Neural progenitor cell (in vitro differentiated cells): Measurements from ENCODE around the gene RAI1. TPM values are rescaled to one million over a fixed set of nuclear protein-coding genes. Genes with fewer than 3 reads are reported as not detected.

Source experiments
- DNase-seq: peaks from one replicate; pipeline ENCODE4 v3.0.0-alpha.2; 2016; ENCODE audit warnings: low spot score
- H2AFZ ChIP-seq: fragments of 200-600 bp; sonication (generic); replicated peaks from 2 replicates; pipeline ENCODE4 v1.6.1; 2016; ENCODE audit warnings: antibody characterized with exemption
- H3F3A ChIP-seq: fragments of 200-600 bp; sonication (generic); 2 replicates; pipeline ENCODE4 v1.6.1; 2016; ENCODE audit warnings: antibody characterized with exemption, low read depth
- H3K27ac ChIP-seq: fragments of 200-600 bp; sonication (generic); 2 replicates; pipeline ENCODE4 v1.5.1; 2016; ENCODE audit warnings: mild to moderate bottlenecking
- H3K27me3 ChIP-seq: fragments of 200-600 bp; sonication (generic); 2 replicates; pipeline ENCODE4 v1.6.1; 2016; ENCODE audit warnings: mild to moderate bottlenecking, moderate library complexity
- H3K36me3 ChIP-seq: fragments of 200-600 bp; sonication (generic); 2 replicates; pipeline ENCODE4 v1.5.1; 2016
- H3K4me1 ChIP-seq: fragments of 200-600 bp; sonication (generic); 2 replicates; pipeline ENCODE4 v1.6.1; 2016; ENCODE audit warnings: mixed run types
- H3K4me2 ChIP-seq: fragments of 200-600 bp; sonication (generic); 2 replicates; pipeline ENCODE4 v1.6.1; 2016
- H3K4me3 ChIP-seq: fragments of 200-600 bp; sonication (generic); 2 replicates; pipeline ENCODE4 v1.5.1; 2016
- H3K79me2 ChIP-seq: fragments of 200-600 bp; sonication (generic); 2 replicates; pipeline ENCODE4 v1.6.1; 2016; ENCODE audit warnings: low read depth
- H3K9ac ChIP-seq: fragments of 200-600 bp; sonication (generic); 2 replicates; pipeline ENCODE4 v1.6.1; 2016
- H3K9me3 ChIP-seq: fragments of 200-600 bp; sonication (generic); 2 replicates; pipeline ENCODE4 v1.5.1; 2016; ENCODE audit warnings: low read depth
- H4K20me1 ChIP-seq: fragments of 200-600 bp; sonication (generic); 2 replicates; pipeline ENCODE4 v1.6.1; 2016; ENCODE audit warnings: low read depth
- H3K27ac Mint-ChIP-seq: 3 replicates; pipeline ENCODE4 v1.8.0; 2021; ENCODE audit warnings: mixed read lengths
- H3K27me3 Mint-ChIP-seq: 2 replicates; pipeline ENCODE4 v1.8.0; 2022; ENCODE audit warnings: low read depth, mild to moderate bottlenecking, inconsistent platforms, moderate library complexity, mixed read lengths; ENCODE audit not compliant: insufficient read depth
- H3K36me3 Mint-ChIP-seq: 3 replicates; pipeline ENCODE4 v1.8.0; 2021; ENCODE audit warnings: mixed read lengths
- H3K4me1 Mint-ChIP-seq: 3 replicates; pipeline ENCODE4 v1.8.0; 2021; ENCODE audit warnings: mixed read lengths
- H3K4me3 Mint-ChIP-seq: 3 replicates; pipeline ENCODE4 v1.8.0; 2021; ENCODE audit warnings: mild to moderate bottlenecking, moderate library complexity, mixed read lengths
- H3K9me3 Mint-ChIP-seq: 3 replicates; pipeline ENCODE4 v1.8.0; 2020; ENCODE audit warnings: mixed read lengths
- EZH2 ChIP-seq: fragments of 200-600 bp; sonication (generic); IDR thresholded peaks from 2 replicates; pipeline ENCODE4 v1.6.1; 2017; ENCODE audit warnings: antibody characterized with exemption, mild to moderate bottlenecking, moderate library complexity
- EZH2phosphoT487 ChIP-seq: fragments of 200-600 bp; sonication (generic); IDR thresholded peaks from 2 replicates; pipeline ENCODE4 v1.6.1; 2017; ENCODE audit warnings: antibody characterized with exemption
- total RNA-seq: library from RNA; depleted of rRNA; stranded (reverse); fragments of >200 nt; gene quantifications from 2 replicates; pipeline ENCODE4 v1.2.3, GENCODE V29; 2015; ENCODE audit warnings: low replicate concordance
- TF ChIP-seq, protein P1 (sequence below): fragments of 200-600 bp; sonication (generic); IDR thresholded peaks from 2 replicates; pipeline ENCODE4 v1.5.1; 2017; ENCODE audit warnings: antibody characterized with exemption, mild to moderate bottlenecking

RAI1 gene
- total RNA-seq, 1 donor from 2014 or later: 27.4 TPM

DNA sequence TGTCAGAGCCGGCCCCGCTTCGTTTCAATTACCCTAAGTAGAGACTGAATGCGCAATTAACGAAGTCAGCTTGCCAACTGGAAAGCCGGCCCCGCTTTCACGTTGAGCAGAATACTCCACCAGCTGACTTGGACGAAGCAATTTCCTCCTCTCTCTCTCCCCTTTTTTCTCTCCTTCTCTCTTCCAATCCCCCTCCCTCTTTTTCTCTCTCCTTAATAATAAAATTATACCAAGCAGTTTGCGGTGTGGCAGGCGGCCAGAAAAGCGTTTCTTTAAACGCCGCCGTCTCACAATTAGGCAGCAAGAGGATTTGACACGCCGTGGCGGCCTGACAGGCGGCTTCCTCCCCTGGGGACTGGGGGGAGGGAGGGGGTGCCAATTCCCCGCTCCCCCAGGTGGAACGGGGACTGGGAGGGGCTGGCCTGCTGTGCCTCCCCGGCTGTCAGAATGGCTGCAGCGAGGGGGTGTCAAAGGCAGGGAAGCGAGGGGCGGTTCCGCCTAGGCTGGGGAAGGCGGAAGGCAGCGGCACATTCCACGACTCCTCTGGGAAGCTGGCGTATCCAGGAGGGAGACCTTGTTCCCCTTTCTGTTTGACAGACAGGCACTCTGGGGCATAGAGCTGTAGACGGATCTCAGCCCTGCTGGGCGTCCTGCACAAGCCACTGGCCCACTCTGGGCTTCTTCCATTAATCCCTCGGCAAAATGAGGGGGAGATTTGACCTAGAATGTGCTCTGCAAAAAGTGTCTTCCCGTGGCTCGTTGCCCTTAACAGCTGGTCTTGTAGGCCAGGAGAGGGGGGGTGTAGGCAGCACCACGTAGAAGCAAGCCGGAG, 102.8 kb downstream of the RAI1 start:
- no peak overlapping the region for H2AFZ ChIP-seq
- peak overlapping the region; percentile 89 for H3K27ac Mint-ChIP-seq
- no peak overlapping the region for H3K9ac ChIP-seq
- no peaks in the 10 kb centered on the region for H3K9me3 ChIP-seq
- peak overlapping the region; percentile 87 for H3K4me3 Mint-ChIP-seq
- no peaks in the 10 kb centered on the region for H3K36me3 Mint-ChIP-seq
- TF ChIP-seq EZH2phosphoT487 (no peak), EZH2 (no peak)
- TF ChIP-seq, protein P1, sequence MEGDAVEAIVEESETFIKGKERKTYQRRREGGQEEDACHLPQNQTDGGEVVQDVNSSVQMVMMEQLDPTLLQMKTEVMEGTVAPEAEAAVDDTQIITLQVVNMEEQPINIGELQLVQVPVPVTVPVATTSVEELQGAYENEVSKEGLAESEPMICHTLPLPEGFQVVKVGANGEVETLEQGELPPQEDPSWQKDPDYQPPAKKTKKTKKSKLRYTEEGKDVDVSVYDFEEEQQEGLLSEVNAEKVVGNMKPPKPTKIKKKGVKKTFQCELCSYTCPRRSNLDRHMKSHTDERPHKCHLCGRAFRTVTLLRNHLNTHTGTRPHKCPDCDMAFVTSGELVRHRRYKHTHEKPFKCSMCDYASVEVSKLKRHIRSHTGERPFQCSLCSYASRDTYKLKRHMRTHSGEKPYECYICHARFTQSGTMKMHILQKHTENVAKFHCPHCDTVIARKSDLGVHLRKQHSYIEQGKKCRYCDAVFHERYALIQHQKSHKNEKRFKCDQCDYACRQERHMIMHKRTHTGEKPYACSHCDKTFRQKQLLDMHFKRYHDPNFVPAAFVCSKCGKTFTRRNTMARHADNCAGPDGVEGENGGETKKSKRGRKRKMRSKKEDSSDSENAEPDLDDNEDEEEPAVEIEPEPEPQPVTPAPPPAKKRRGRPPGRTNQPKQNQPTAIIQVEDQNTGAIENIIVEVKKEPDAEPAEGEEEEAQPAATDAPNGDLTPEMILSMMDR: no peak
- peaks cover 97% of the 10 kb centered on the region for H4K20me1 ChIP-seq
- peaks cover 64% of the 10 kb centered on the region for H3K4me1 Mint-ChIP-seq
- H3K9me3 Mint-ChIP-seq: no peaks in the 10 kb centered on the region
- peaks cover 16% of the 10 kb centered on the region for H3K79me2 ChIP-seq
- peaks cover 5% of the 10 kb centered on the region for H3K27me3 Mint-ChIP-seq
- peak overlapping the region; percentile 79 for H3K27ac ChIP-seq
- peak overlapping the region; percentile 98 for H3K4me2 ChIP-seq
- peak overlapping the region; percentile 68 for H3K4me3 ChIP-seq
- peaks cover 57% of the 10 kb centered on the region for H3K4me1 ChIP-seq
- peak; percentile 92 for DNase-seq
- H3K27me3 ChIP-seq: peaks cover 19% of the 10 kb centered on the region
- H3K36me3 ChIP-seq: no peaks in the 10 kb centered on the region
- peaks cover 64% of the 10 kb centered on the region for H3F3A ChIP-seq

DNA sequence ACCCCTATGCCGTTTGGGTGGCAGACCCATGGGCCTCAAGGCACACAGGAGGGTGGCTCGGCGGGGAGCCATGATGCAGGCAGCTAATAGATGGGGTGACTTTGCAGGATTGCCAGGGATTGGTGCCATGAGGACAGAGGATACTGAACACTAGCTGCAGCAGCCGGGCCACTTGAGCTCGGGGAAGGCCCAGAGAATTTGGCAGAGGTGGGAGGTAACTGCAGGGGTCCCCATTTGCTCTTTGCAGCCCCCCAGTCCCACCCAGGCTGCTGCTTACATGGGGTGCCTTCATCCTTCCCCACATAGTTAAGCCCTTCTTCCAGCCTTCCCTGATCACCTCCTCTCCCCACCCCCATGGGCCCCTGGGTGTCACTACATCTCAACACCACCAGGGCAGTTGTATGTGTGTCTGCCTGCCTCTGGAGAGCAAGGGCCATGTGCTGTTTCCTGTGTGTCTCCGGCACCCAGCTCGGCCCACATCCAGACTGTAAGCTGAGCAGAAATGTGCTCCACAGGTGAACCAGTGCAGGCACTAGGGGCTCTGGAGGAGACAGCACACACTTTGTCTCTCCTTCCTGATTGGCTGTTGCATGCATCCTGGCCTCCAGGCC, 103.5 kb downstream of the RAI1 start:
- Histone ChIP-seq H2AFZ (no peak overlapping the region), H3F3A (peaks cover 59% of the 10 kb centered on the region), H3K36me3 (no peaks in the 10 kb centered on the region), H3K4me1 (peaks cover 59% of the 10 kb centered on the region), H4K20me1 (peaks cover 97% of the 10 kb centered on the region), H3K4me3 (peak overlapping the region; percentile 68), H3K9ac (no peak overlapping the region), H3K79me2 (peaks cover 16% of the 10 kb centered on the region), H3K4me2 (peak overlapping the region; percentile 98), H3K27me3 (peaks cover 19% of the 10 kb centered on the region), H3K9me3 (no peaks in the 10 kb centered on the region), H3K27ac (no peak overlapping the region)
- peak overlapping the region; percentile 3 for H3K27ac Mint-ChIP-seq
- H3K36me3 Mint-ChIP-seq: no peaks in the 10 kb centered on the region
- peak; percentile 56 for DNase-seq
- H3K4me3 Mint-ChIP-seq: peak overlapping the region; percentile 87
- H3K27me3 Mint-ChIP-seq: peaks cover 5% of the 10 kb centered on the region
- no peaks in the 10 kb centered on the region for H3K9me3 Mint-ChIP-seq
- peaks cover 67% of the 10 kb centered on the region for H3K4me1 Mint-ChIP-seq
- TF ChIP-seq, protein P1: peak; percentile 19
- no peak for TF ChIP-seq EZH2phosphoT487

DNA sequence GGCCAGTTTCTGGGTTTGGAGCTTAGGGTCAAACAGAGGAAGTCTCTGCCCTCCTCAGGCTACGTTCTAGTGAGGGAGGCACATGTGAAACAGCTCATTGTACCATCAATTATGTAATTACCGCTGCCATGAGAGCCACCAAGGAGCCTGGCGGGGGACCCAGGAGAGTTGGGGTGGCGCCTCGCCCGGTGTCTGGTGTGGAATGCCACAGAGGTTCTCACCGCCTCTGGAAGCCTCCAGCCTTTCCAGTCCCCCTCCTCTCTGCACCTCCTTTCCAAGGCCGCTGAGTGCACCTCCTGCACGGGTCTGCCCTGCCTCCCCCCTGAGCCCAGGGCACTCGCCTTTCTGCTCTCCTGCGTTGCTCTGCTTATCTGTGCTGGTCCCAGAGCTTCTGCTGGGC, 104.1 kb downstream of the RAI1 start:
- Histone ChIP-seq H4K20me1 (peaks cover 97% of the 10 kb centered on the region), H2AFZ (no peak overlapping the region), H3K36me3 (no peaks in the 10 kb centered on the region), H3F3A (peaks cover 53% of the 10 kb centered on the region), H3K9me3 (no peaks in the 10 kb centered on the region), H3K27ac (no peak overlapping the region), H3K27me3 (peaks cover 19% of the 10 kb centered on the region), H3K4me2 (peak overlapping the region; percentile 98), H3K4me1 (peaks cover 63% of the 10 kb centered on the region), H3K79me2 (peaks cover 16% of the 10 kb centered on the region), H3K4me3 (no peak overlapping the region), H3K9ac (no peak overlapping the region)
- TF ChIP-seq, protein P1: no peak
- no peak for TF ChIP-seq EZH2phosphoT487
- TF ChIP-seq EZH2: no peak
- Mint-ChIP-seq H3K9me3 (no peaks in the 10 kb centered on the region), H3K36me3 (no peaks in the 10 kb centered on the region), H3K27me3 (peaks cover 5% of the 10 kb centered on the region), H3K27ac (peak overlapping the region; percentile 72), H3K4me3 (peak overlapping the region; percentile 75), H3K4me1 (peaks cover 70% of the 10 kb centered on the region)
- no peak for DNase-seq
